VCaP (cell line): ENCODE results near the gene ESX1.

Source experiments
- H3K27ac ChIP-seq: fragments of 450-650 bp; 2 replicates; pipeline ENCODE4 v1.5.1; 2017
- CTCF ChIP-seq: fragments of 450-650 bp; conservative IDR thresholded peaks from 2 replicates; pipeline ENCODE4 v1.5.1; 2017; ENCODE audit warnings: mild to moderate bottlenecking, moderate library complexity

Gene ESX1

GRCh38 chrX:104211187-104211586 lies 43.5 kb downstream of the ESX1 start:
- TF ChIP-seq CTCF, result no peak
- H3K27ac ChIP-seq, result no peak overlapping the region

GRCh38 chrX:104205548-104205947 lies 49.2 kb downstream of the ESX1 start:
- no peak overlapping the region for H3K27ac ChIP-seq
- TF ChIP-seq CTCF, result no peak
